Effector memory CD8-positive, alpha-beta T cell (primary cell): ENCODE data around the gene GABRG3.

Experiments used
- ATAC-seq: fragments of 150-1000 bp; cut with Tn5 transposase; replicated peaks from 2 replicates; pipeline ENCODE4 v1.10.0; 2021; ENCODE audit warnings: mild to moderate bottlenecking, moderate library complexity
- DNase-seq, 3 experiments: peaks; one replicate each; pipeline ENCODE4 v3.0.0; 2021
- H3K27ac Mint-ChIP-seq, 2 donors: one replicate each; pipeline ENCODE4 v1.8.0; 2022; ENCODE audit warnings: mild to moderate bottlenecking in 2 of 2, mixed read lengths in 2 of 2, moderate library complexity in 2 of 2
- H3K27me3 Mint-ChIP-seq, 2 donors: one replicate each; pipeline ENCODE4 v1.8.0; 2022; ENCODE audit warnings: mixed read lengths in 2 of 2
- H3K36me3 Mint-ChIP-seq: one replicate; pipeline ENCODE4 v1.8.0; 2022; ENCODE audit warnings: mild to moderate bottlenecking, moderate library complexity, mixed read lengths; ENCODE audit not compliant: insufficient read depth
- H3K4me1 Mint-ChIP-seq, 2 donors: one replicate each; pipeline ENCODE4 v1.8.0; 2022; ENCODE audit warnings: low read depth in 2 of 2, mixed read lengths in 2 of 2
- H3K4me3 Mint-ChIP-seq, 2 donors: one replicate each; pipeline ENCODE4 v1.8.0; 2022; ENCODE audit warnings: mild to moderate bottlenecking in 2 of 2, mixed read lengths in 2 of 2, moderate library complexity in 2 of 2
- H3K9me3 Mint-ChIP-seq, 2 donors: one replicate each; pipeline ENCODE4 v1.8.0; 2022; ENCODE audit warnings: mixed read lengths in 2 of 2

Gene GABRG3

GRCh38 chr15:27214032-27214431 lies 243.1 kb downstream of the GABRG3 start:
- ATAC-seq (no peak), DNase-seq (no peak)
- H3K4me1 Mint-ChIP-seq, result no peaks in the 10 kb centered on the region
- no peaks in the 10 kb centered on the region for H3K36me3 Mint-ChIP-seq
- no peak overlapping the region for H3K4me3 Mint-ChIP-seq
- H3K27me3 Mint-ChIP-seq, result no peaks in the 10 kb centered on the region
- peaks cover 6 to 23% of the 10 kb centered on the region in 2 donors for H3K9me3 Mint-ChIP-seq
- H3K27ac Mint-ChIP-seq, result no peak overlapping the region

- DNase-seq (no peak), ATAC-seq (no peak)
- H3K27me3 Mint-ChIP-seq, result no peaks in the 10 kb centered on the region
- peaks cover 10 to 23% of the 10 kb centered on the region in 2 donors for H3K9me3 Mint-ChIP-seq
- H3K27ac Mint-ChIP-seq, result no peak overlapping the region
- no peaks in the 10 kb centered on the region for H3K4me1 Mint-ChIP-seq
- H3K4me3 Mint-ChIP-seq, result no peak overlapping the region
- no peaks in the 10 kb centered on the region for H3K36me3 Mint-ChIP-seq
Measured at GRCh38 chr15:27214961-27215360, 244.0 kb downstream of the GABRG3 start.

GRCh38 chr15:27218426-27218825 lies 247.4 kb downstream of the GABRG3 start:
- Mint-ChIP-seq H3K27me3 (no peaks in the 10 kb centered on the region), H3K36me3 (no peaks in the 10 kb centered on the region), H3K27ac (no peak overlapping the region), H3K4me1 (no peaks in the 10 kb centered on the region), H3K9me3 (peaks cover 8 to 9% of the 10 kb centered on the region in 2 donors), H3K4me3 (no peak overlapping the region)
- DNase-seq (no peak), ATAC-seq (no peak)

- Mint-ChIP-seq H3K9me3 (peaks cover 8 to 9% of the 10 kb centered on the region in 2 donors), H3K4me3 (no peak overlapping the region), H3K4me1 (no peaks in the 10 kb centered on the region), H3K27ac (no peak overlapping the region), H3K27me3 (no peaks in the 10 kb centered on the region), H3K36me3 (no peaks in the 10 kb centered on the region)
- ATAC-seq (no peak), DNase-seq (no peak)
Measured at GRCh38 chr15:27219636-27220035, 248.7 kb downstream of the GABRG3 start.

GRCh38 chr15:27220199-27220598 lies 249.2 kb downstream of the GABRG3 start:
- Mint-ChIP-seq H3K9me3 (peaks cover 8 to 9% of the 10 kb centered on the region in 2 donors), H3K36me3 (no peaks in the 10 kb centered on the region), H3K4me3 (no peak overlapping the region), H3K4me1 (no peaks in the 10 kb centered on the region), H3K27ac (no peak overlapping the region), H3K27me3 (no peaks in the 10 kb centered on the region)
- no peak for DNase-seq
- ATAC-seq, result no peak

- Mint-ChIP-seq H3K27ac (no peak overlapping the region), H3K36me3 (no peaks in the 10 kb centered on the region), H3K4me3 (no peak overlapping the region), H3K27me3 (no peaks in the 10 kb centered on the region), H3K4me1 (no peaks in the 10 kb centered on the region), H3K9me3 (peaks cover 0 to 13% of the 10 kb centered on the region in 2 donors)
- ATAC-seq, result no peak
- no peak for DNase-seq
Measured at GRCh38 chr15:27222479-27222878, 251.5 kb downstream of the GABRG3 start.

- H3K4me3 Mint-ChIP-seq, result no peak overlapping the region
- no peaks in the 10 kb centered on the region for H3K36me3 Mint-ChIP-seq
- peaks cover 0 to 12% of the 10 kb centered on the region in 2 donors for H3K9me3 Mint-ChIP-seq
- no peak for ATAC-seq
- H3K4me1 Mint-ChIP-seq, result no peaks in the 10 kb centered on the region
- DNase-seq, result no peak
- no peaks in the 10 kb centered on the region for H3K27me3 Mint-ChIP-seq
- H3K27ac Mint-ChIP-seq, result no peak overlapping the region
Measured at GRCh38 chr15:27223179-27223578, 252.2 kb downstream of the GABRG3 start.

GRCh38 chr15:27231811-27232210 lies 260.8 kb downstream of the GABRG3 start:
- H3K9me3 Mint-ChIP-seq, result peaks cover 4 to 7% of the 10 kb centered on the region in 2 donors
- no peaks in the 10 kb centered on the region for H3K27me3 Mint-ChIP-seq
- no peaks in the 10 kb centered on the region for H3K36me3 Mint-ChIP-seq
- H3K4me3 Mint-ChIP-seq, result no peak overlapping the region
- DNase-seq (no peak), ATAC-seq (no peak)
- H3K4me1 Mint-ChIP-seq, result no peaks in the 10 kb centered on the region
- H3K27ac Mint-ChIP-seq, result no peak overlapping the region

GRCh38 chr15:27232876-27233275 lies 261.9 kb downstream of the GABRG3 start:
- Mint-ChIP-seq H3K4me3 (no peak overlapping the region), H3K4me1 (no peaks in the 10 kb centered on the region), H3K9me3 (peaks cover 4 to 7% of the 10 kb centered on the region in 2 donors), H3K27me3 (no peaks in the 10 kb centered on the region), H3K27ac (no peak overlapping the region), H3K36me3 (no peaks in the 10 kb centered on the region)
- no peak for ATAC-seq
- DNase-seq, result no peak

- no peak overlapping the region for H3K27ac Mint-ChIP-seq
Measured at GRCh38 chr15:27234593-27234992, 263.6 kb downstream of the GABRG3 start.

GRCh38 chr15:27235161-27235560 lies 264.2 kb downstream of the GABRG3 start:
- DNase-seq, result no peak
- ATAC-seq, result no peak
- no peak overlapping the region for H3K27ac Mint-ChIP-seq
- no peaks in the 10 kb centered on the region for H3K36me3 Mint-ChIP-seq
- peaks cover 0 to 7% of the 10 kb centered on the region in 2 donors for H3K9me3 Mint-ChIP-seq
- H3K4me1 Mint-ChIP-seq, result no peaks in the 10 kb centered on the region
- no peaks in the 10 kb centered on the region for H3K27me3 Mint-ChIP-seq
- H3K4me3 Mint-ChIP-seq, result no peak overlapping the region

More at GRCh38 chr15:27234593-27234992, 263.6 kb downstream of the GABRG3 start:
- no peak overlapping the region for H3K4me3 Mint-ChIP-seq
- H3K36me3 Mint-ChIP-seq, result no peaks in the 10 kb centered on the region
- peaks cover 0 to 7% of the 10 kb centered on the region in 2 donors for H3K9me3 Mint-ChIP-seq
- no peak for ATAC-seq
- no peaks in the 10 kb centered on the region for H3K4me1 Mint-ChIP-seq
- H3K27me3 Mint-ChIP-seq, result no peaks in the 10 kb centered on the region
- DNase-seq, result no peak

GRCh38 chr15:27235681-27236080 lies 264.7 kb downstream of the GABRG3 start:
- Mint-ChIP-seq H3K9me3 (peaks cover 0 to 7% of the 10 kb centered on the region in 2 donors), H3K4me3 (no peak overlapping the region)

GRCh38 chr15:27237319-27237939 lies 266.4 kb downstream of the GABRG3 start:
- H3K4me1 Mint-ChIP-seq, result no peaks in the 10 kb centered on the region
- no peaks in the 10 kb centered on the region for H3K36me3 Mint-ChIP-seq
- H3K4me3 Mint-ChIP-seq, result no peak overlapping the region
- ATAC-seq (no peak), DNase-seq (no peak)
- no peaks in the 10 kb centered on the region for H3K27me3 Mint-ChIP-seq
- H3K9me3 Mint-ChIP-seq, result no peaks in the 10 kb centered on the region
- H3K27ac Mint-ChIP-seq, result no peak overlapping the region

More at GRCh38 chr15:27235681-27236080, 264.7 kb downstream of the GABRG3 start:
- Mint-ChIP-seq H3K27ac (no peak overlapping the region), H3K27me3 (no peaks in the 10 kb centered on the region), H3K4me1 (no peaks in the 10 kb centered on the region), H3K36me3 (no peaks in the 10 kb centered on the region)
- DNase-seq (no peak), ATAC-seq (no peak)

GRCh38 chr15:27238209-27238608 lies 267.2 kb downstream of the GABRG3 start:
- Mint-ChIP-seq H3K4me3 (no peak overlapping the region), H3K27ac (no peak overlapping the region), H3K4me1 (no peaks in the 10 kb centered on the region), H3K9me3 (peaks cover 0 to 3% of the 10 kb centered on the region in 2 donors), H3K27me3 (no peaks in the 10 kb centered on the region), H3K36me3 (no peaks in the 10 kb centered on the region)
- no peak for ATAC-seq
- DNase-seq, result no peak
